Neural cell (in vitro differentiated cells): ENCODE results near the gene XPR1. TPM values are rescaled to one million over a fixed set of nuclear protein-coding genes. Genes with fewer than 3 reads are reported as not detected.

Source experiments
- H2AFZ ChIP-seq: fragments of 200-600, 300-800 bp; sonication (generic), shearing (Covaris generic); 2 replicates; pipeline ENCODE4 v1.6.0; 2014; ENCODE audit warnings: low read depth, mild to moderate bottlenecking, antibody characterized with exemption, low read length, moderate library complexity
- H3F3A ChIP-seq: fragments of 200-600 bp; shearing (Covaris generic); 2 replicates; pipeline ENCODE4 v1.6.1; 2016; ENCODE audit warnings: mild to moderate bottlenecking, moderate library complexity, mixed read lengths, antibody characterized with exemption, low read length; ENCODE audit not compliant: insufficient read depth, poor library complexity, severe bottlenecking
- H3K27ac ChIP-seq: fragments of 200-600, 300-800 bp; sonication (generic), shearing (Covaris generic); 2 replicates; pipeline ENCODE4 v1.5.1; 2014; ENCODE audit warnings: mild to moderate bottlenecking, low read length, moderate library complexity
- H3K27me3 ChIP-seq: fragments of 300-800, 200-600 bp; sonication (generic), shearing (Covaris generic); 2 replicates; pipeline ENCODE4 v1.6.0; 2014; ENCODE audit warnings: mild to moderate bottlenecking, low read depth, low read length, moderate library complexity; ENCODE audit not compliant: insufficient read depth
- H3K36me3 ChIP-seq: fragments of 300-800, 200-600 bp; sonication (generic), shearing (Covaris generic); 2 replicates; pipeline ENCODE4 v1.5.1; 2014; ENCODE audit warnings: mild to moderate bottlenecking, antibody characterized with exemption, low read length, moderate library complexity; ENCODE audit not compliant: insufficient read depth
- H3K4me2 ChIP-seq: fragments of 300-800, 200-600 bp; sonication (generic), shearing (Covaris generic); 2 replicates; pipeline ENCODE4 v1.6.0; 2014; ENCODE audit warnings: mild to moderate bottlenecking, low read length
- H3K4me3 ChIP-seq: fragments of 300-800, 200-600 bp; sonication (generic), shearing (Covaris generic); 2 replicates; pipeline ENCODE4 v1.5.1; 2014; ENCODE audit warnings: mild to moderate bottlenecking, low read length, moderate library complexity
- H3K79me2 ChIP-seq: fragments of 200-600 bp; shearing (Covaris generic); replicated peaks from 2 replicates; pipeline ENCODE4 v1.6.0; 2014; ENCODE audit warnings: mild to moderate bottlenecking, low read length, moderate library complexity; ENCODE audit not compliant: insufficient read depth
- H3K9ac ChIP-seq: fragments of 300-800, 200-600 bp; sonication (generic), shearing (Covaris generic); 2 replicates; pipeline ENCODE4 v1.6.1; 2016; ENCODE audit warnings: mild to moderate bottlenecking, low read length, mixed read lengths
- H3K9me2 ChIP-seq: fragments of 200-600 bp; shearing (Covaris generic); 2 replicates; pipeline ENCODE4 v1.6.1; 2016; ENCODE audit warnings: mild to moderate bottlenecking, low read length, mixed read lengths; ENCODE audit not compliant: insufficient read depth
- H3K9me3 ChIP-seq: fragments of 200-600, 300-800 bp; sonication (generic), shearing (Covaris generic); 2 replicates; pipeline ENCODE4 v1.6.1; 2016; ENCODE audit warnings: mild to moderate bottlenecking, mixed run types, low read length, moderate library complexity, mixed read lengths
- H4K20me1 ChIP-seq: fragments of 200-600 bp; shearing (Covaris generic); 2 replicates; pipeline ENCODE4 v1.6.1; 2016; ENCODE audit warnings: mild to moderate bottlenecking, mixed run types; ENCODE audit not compliant: insufficient read depth
- CTCF ChIP-seq: fragments of 450-650 bp; IDR thresholded peaks from 2 replicates; pipeline ENCODE4 v1.5.1; 2014; ENCODE audit warnings: antibody characterized with exemption, mild to moderate bottlenecking, moderate library complexity; ENCODE audit not compliant: poor library complexity, severe bottlenecking
- EP300 ChIP-seq: fragments of 450-650 bp; conservative IDR thresholded peaks from 2 replicates; pipeline ENCODE4 v1.6.1; 2014; ENCODE audit warnings: antibody characterized with exemption, mild to moderate bottlenecking, moderate library complexity; ENCODE audit not compliant: poor library complexity, severe bottlenecking
- EZH2 ChIP-seq: fragments of 200-600, 300-800 bp; shearing (Covaris generic), sonication (generic); IDR thresholded peaks from 2 replicates; pipeline ENCODE4 v1.6.1; 2014; ENCODE audit warnings: antibody characterized with exemption, low read length, borderline replicate concordance, mild to moderate bottlenecking; ENCODE audit not compliant: insufficient read depth, poor library complexity, severe bottlenecking
- MXI1 ChIP-seq: fragments of 450-650 bp; conservative IDR thresholded peaks from 2 replicates; pipeline ENCODE4 v1.6.1; 2014; ENCODE audit warnings: antibody characterized with exemption, mild to moderate bottlenecking; ENCODE audit not compliant: poor library complexity, severe bottlenecking
- POLR2AphosphoS5 ChIP-seq: IDR thresholded peaks from 2 replicates; pipeline ENCODE4 v1.6.1; 2012
- RAD21 ChIP-seq: fragments of 450-650 bp; conservative IDR thresholded peaks from 2 replicates; pipeline ENCODE4 v1.6.1; 2014; ENCODE audit warnings: antibody characterized with exemption, mild to moderate bottlenecking, moderate library complexity
- SMC3 ChIP-seq: fragments of 450-650 bp; conservative IDR thresholded peaks from 2 replicates; pipeline ENCODE4 v1.6.1; 2014; ENCODE audit warnings: antibody characterized with exemption, mild to moderate bottlenecking, moderate library complexity; ENCODE audit not compliant: poor library complexity
- TAF1 ChIP-seq: IDR thresholded peaks from 2 replicates; pipeline ENCODE4 v1.6.1; 2012; ENCODE audit warnings: low read depth
- polyA plus RNA-seq: library from polyadenylated mRNA; depleted of rRNA; stranded (reverse); fragments of >200 nt; gene quantifications from 2 replicates; pipeline ENCODE4 v1.2.3, GENCODE V29; 2014

The XPR1 gene
- polyA plus RNA-seq, 1 donor from 2014 or later, result 185 TPM

- Histone ChIP-seq H3F3A (peaks cover 10% of the 10 kb centered on the region), H4K20me1 (no peaks in the 10 kb centered on the region), H3K27ac (peak overlapping the region; percentile 81), H3K36me3 (no peaks in the 10 kb centered on the region), H3K27me3 (no peaks in the 10 kb centered on the region), H3K4me2 (peak overlapping the region; percentile 54), H3K9me2 (no peaks in the 10 kb centered on the region), H3K9me3 (no peaks in the 10 kb centered on the region), H3K9ac (peak overlapping the region; percentile 36), H2AFZ (peak overlapping the region; percentile 24), H3K4me3 (peak overlapping the region; percentile 45), H3K79me2 (peaks cover 6% of the 10 kb centered on the region)
- TF ChIP-seq POLR2AphosphoS5 (peak; percentile 10), EZH2 (no peak)
Observed at GRCh38 chr1:180842491-180843275, 210.9 kb downstream of the XPR1 start.

GRCh38 chr1:180845352-180845751 lies 213.5 kb downstream of the XPR1 start:
- Histone ChIP-seq H3K4me3 (no peak overlapping the region), H3K36me3 (no peaks in the 10 kb centered on the region), H3F3A (peaks cover 4% of the 10 kb centered on the region), H3K9ac (no peak overlapping the region), H3K9me3 (no peaks in the 10 kb centered on the region), H3K9me2 (no peaks in the 10 kb centered on the region), H4K20me1 (no peaks in the 10 kb centered on the region), H3K27ac (no peak overlapping the region), H2AFZ (no peak overlapping the region), H3K27me3 (no peaks in the 10 kb centered on the region), H3K79me2 (peaks cover 6% of the 10 kb centered on the region), H3K4me2 (no peak overlapping the region)
- TF ChIP-seq POLR2AphosphoS5, result no peak

GRCh38 chr1:180848191-180848590 lies 216.4 kb downstream of the XPR1 start:
- Histone ChIP-seq H2AFZ (no peak overlapping the region), H3K9me3 (no peaks in the 10 kb centered on the region), H3K36me3 (no peaks in the 10 kb centered on the region), H3F3A (no peaks in the 10 kb centered on the region), H3K4me3 (no peak overlapping the region), H3K27me3 (no peaks in the 10 kb centered on the region), H3K9ac (no peak overlapping the region), H4K20me1 (no peaks in the 10 kb centered on the region), H3K79me2 (no peaks in the 10 kb centered on the region), H3K4me2 (no peak overlapping the region), H3K9me2 (no peaks in the 10 kb centered on the region), H3K27ac (no peak overlapping the region)
- TF ChIP-seq CTCF, result no peak

GRCh38 chr1:180849031-180849775 lies 217.4 kb downstream of the XPR1 start:
- H3K9me3 ChIP-seq, result no peaks in the 10 kb centered on the region
- no peaks in the 10 kb centered on the region for H4K20me1 ChIP-seq
- H3K79me2 ChIP-seq, result no peaks in the 10 kb centered on the region
- no peaks in the 10 kb centered on the region for H3K9me2 ChIP-seq
- no peak overlapping the region for H2AFZ ChIP-seq
- no peaks in the 10 kb centered on the region for H3K27me3 ChIP-seq
- H3F3A ChIP-seq, result no peaks in the 10 kb centered on the region
- no peak overlapping the region for H3K4me3 ChIP-seq
- H3K27ac ChIP-seq, result no peak overlapping the region
- no peak overlapping the region for H3K9ac ChIP-seq
- H3K36me3 ChIP-seq, result no peaks in the 10 kb centered on the region
- no peak overlapping the region for H3K4me2 ChIP-seq
- no peak for TF ChIP-seq EP300
- no peak for TF ChIP-seq EZH2
- no peak for TF ChIP-seq SMC3
- TF ChIP-seq MXI1, result no peak
- no peak for TF ChIP-seq TAF1
- TF ChIP-seq POLR2AphosphoS5, result no peak
- TF ChIP-seq RAD21, result no peak
- no peak for TF ChIP-seq CTCF
